ENCODE data around the gene PDZD2. TPM values are rescaled to one million over a fixed set of nuclear protein-coding genes. Genes with fewer than 3 reads are reported as not detected.

The PDZD2 gene
- total RNA-seq, 1 experiment from 2014 or later = 2.2 TPM

DNA sequence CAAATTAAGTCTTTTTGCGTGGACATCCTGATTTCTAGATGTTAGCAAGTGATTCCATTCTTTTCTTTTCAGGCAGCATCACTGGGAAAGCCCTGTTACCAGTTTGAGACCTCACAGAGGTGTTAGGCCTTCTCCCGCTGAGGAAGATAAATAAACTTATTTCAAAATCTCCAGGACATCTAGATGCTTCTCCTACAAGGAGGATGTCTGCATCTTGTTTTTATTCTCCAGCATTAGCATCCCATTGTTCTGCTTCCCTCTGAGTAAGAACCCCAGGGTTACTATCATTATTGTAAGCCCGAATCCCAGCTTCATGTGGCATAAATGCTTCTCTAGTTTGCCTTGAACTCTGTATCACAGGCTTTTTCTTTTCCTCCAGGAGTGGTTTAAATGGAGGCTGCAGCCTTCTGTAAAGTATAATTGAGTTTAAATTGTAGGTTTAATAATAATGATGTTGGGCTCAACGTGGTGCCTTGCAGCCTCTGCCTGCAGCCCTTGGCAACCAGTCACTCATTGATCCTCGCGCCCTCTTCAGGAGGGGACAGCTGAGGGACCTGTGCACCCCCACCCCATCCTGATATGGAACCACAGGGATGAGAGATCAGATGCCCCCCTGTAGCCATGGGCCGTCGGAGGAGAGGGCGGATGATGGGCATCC is 114.9 kb downstream of the PDZD2 start:
- Histone ChIP-seq H3K27me3 (replicated peaks; ENCODE audit: insufficient read depth, low read depth, low read length, poor library complexity) (no peaks in the 10 kb centered on the region), H3K4me3 (ENCODE audit: low read depth, low read length, poor library complexity, severe bottlenecking) (no peak overlapping the region), H3K4me1 (ENCODE audit: insufficient read depth, low read length, poor library complexity, severe bottlenecking) (no peaks in the 10 kb centered on the region), H3K36me3 (ENCODE audit: insufficient read depth, low read length, poor library complexity, severe bottlenecking) (no peaks in the 10 kb centered on the region), H3K27ac (ENCODE audit: low read depth, low read length, poor library complexity, severe bottlenecking) (no peak overlapping the region), H3K9me3 (ENCODE audit: low read depth, low read length, poor library complexity, severe bottlenecking) (no peaks in the 10 kb centered on the region)
- ChIA-PET CTCF (no interaction called here), POLR2A (ENCODE audit: low non-redundant PET) (interaction anchor here (0.5 kb wide), 1 partner anchor 8 kb away, joined by 4 read pairs; no protein-coding TSS in a partner anchor)
- no TSS peak for BruUV-seq (replicated peaks)
- TF ChIP-seq EZH2 (IDR thresholded peaks at IDR 0.05; ENCODE audit: borderline replicate concordance, low read depth, low read length, poor library complexity, severe bottlenecking) = no peak
- TF ChIP-seq, protein P1, sequence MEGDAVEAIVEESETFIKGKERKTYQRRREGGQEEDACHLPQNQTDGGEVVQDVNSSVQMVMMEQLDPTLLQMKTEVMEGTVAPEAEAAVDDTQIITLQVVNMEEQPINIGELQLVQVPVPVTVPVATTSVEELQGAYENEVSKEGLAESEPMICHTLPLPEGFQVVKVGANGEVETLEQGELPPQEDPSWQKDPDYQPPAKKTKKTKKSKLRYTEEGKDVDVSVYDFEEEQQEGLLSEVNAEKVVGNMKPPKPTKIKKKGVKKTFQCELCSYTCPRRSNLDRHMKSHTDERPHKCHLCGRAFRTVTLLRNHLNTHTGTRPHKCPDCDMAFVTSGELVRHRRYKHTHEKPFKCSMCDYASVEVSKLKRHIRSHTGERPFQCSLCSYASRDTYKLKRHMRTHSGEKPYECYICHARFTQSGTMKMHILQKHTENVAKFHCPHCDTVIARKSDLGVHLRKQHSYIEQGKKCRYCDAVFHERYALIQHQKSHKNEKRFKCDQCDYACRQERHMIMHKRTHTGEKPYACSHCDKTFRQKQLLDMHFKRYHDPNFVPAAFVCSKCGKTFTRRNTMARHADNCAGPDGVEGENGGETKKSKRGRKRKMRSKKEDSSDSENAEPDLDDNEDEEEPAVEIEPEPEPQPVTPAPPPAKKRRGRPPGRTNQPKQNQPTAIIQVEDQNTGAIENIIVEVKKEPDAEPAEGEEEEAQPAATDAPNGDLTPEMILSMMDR (conservative IDR thresholded peaks at IDR 0.05; ENCODE audit: low read depth, low read length) = no peak
- intact Hi-C loops (cut with micrococcal nuclease; ENCODE audit: unreplicated experiment) = no loop called here
- no peak for DNase-seq (ENCODE audit: low spot score)

DNA sequence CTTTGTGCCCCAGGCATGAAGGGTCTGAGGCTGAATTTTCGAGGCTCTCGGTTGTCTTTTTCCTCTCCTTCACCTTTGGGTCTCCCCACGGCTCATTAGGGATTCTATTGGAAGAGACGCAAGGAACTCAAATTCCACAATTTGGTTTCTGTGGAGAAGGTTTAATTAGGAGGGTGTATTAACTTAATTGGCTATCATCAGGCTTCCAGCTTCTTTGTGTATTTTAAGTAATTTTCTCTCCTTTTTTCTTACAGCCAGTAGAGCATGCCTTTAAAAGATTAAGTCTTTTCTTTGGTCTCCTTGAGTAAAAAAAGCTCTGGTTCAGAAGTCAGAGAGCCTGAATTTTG is 115.4 kb downstream of the PDZD2 start:
- POLR2A ChIA-PET (ENCODE audit: low non-redundant PET) = no interaction called here
- H3K27me3 ChIP-seq (replicated peaks; ENCODE audit: insufficient read depth, low read depth, low read length, poor library complexity) = no peaks in the 10 kb centered on the region
- TF ChIP-seq, protein P1 (conservative IDR thresholded peaks at IDR 0.05; ENCODE audit: low read depth, low read length) = no peak
- TF ChIP-seq EZH2 (IDR thresholded peaks at IDR 0.05; ENCODE audit: borderline replicate concordance, low read depth, low read length, poor library complexity, severe bottlenecking) = no peak
- no peaks in the 10 kb centered on the region for H3K4me1 ChIP-seq (ENCODE audit: insufficient read depth, low read length, poor library complexity, severe bottlenecking)
- no peaks in the 10 kb centered on the region for H3K9me3 ChIP-seq (ENCODE audit: low read depth, low read length, poor library complexity, severe bottlenecking)
- no peak for DNase-seq (ENCODE audit: low spot score)
- intact Hi-C loops (cut with micrococcal nuclease; ENCODE audit: unreplicated experiment) = no loop called here
- H3K27ac ChIP-seq (ENCODE audit: low read depth, low read length, poor library complexity, severe bottlenecking) = no peak overlapping the region
- no TSS peak for BruUV-seq (replicated peaks)
- H3K36me3 ChIP-seq (ENCODE audit: insufficient read depth, low read length, poor library complexity, severe bottlenecking) = no peaks in the 10 kb centered on the region
- H3K4me3 ChIP-seq (ENCODE audit: low read depth, low read length, poor library complexity, severe bottlenecking) = no peak overlapping the region
- CTCF ChIA-PET = no interaction called here

DNA sequence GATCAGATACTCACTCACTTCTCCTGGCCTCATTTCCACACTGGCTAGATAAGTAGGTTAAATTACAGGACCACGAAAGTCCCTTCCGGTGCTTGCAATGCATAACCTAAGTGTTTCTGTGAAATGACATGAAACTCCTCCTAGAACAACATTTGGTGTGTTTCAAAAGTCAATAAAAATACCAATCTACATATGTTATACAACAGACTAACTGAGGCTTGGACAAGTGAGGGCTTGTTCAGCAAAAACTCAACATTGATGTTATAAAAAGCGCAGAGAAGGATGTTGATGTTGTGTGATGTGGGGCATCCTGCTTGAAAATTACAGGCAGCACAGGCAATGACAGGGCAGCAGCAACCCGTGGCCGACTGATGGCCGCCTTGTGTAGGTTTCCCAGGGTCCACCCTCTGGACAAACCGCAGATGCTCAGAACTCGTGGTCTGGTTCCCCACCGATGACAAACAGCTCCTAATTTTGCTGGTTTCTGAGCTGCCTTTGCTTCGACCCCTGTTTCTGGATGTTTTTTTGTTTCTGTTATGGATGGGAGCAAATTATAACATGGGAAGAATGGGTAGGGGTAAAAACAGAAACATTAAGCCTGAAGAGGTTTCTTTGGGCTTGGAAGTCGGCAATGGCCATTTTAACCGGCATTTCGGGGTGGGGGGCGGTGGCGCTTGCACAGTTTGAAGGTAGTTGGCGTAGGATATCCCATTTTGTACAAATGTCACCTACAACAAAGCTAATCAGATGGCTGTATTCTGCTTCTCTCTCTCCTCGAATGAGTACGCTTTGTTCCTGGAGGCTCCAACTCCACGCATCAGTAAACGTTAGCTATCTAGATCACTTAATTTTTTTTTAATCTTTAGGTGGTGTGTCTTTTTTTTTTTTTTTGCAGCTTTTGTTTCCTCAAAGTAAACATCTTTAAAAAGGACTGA is 116.1 kb downstream of the PDZD2 start:
- DNase-seq (ENCODE audit: low spot score) = no peak
- Histone ChIP-seq H3K4me1 (ENCODE audit: insufficient read depth, low read length, poor library complexity, severe bottlenecking) (no peaks in the 10 kb centered on the region), H3K36me3 (ENCODE audit: insufficient read depth, low read length, poor library complexity, severe bottlenecking) (no peaks in the 10 kb centered on the region), H3K9me3 (ENCODE audit: low read depth, low read length, poor library complexity, severe bottlenecking) (no peaks in the 10 kb centered on the region), H3K4me3 (ENCODE audit: low read depth, low read length, poor library complexity, severe bottlenecking) (no peak overlapping the region), H3K27me3 (replicated peaks; ENCODE audit: insufficient read depth, low read depth, low read length, poor library complexity) (no peaks in the 10 kb centered on the region), H3K27ac (ENCODE audit: low read depth, low read length, poor library complexity, severe bottlenecking) (no peak overlapping the region)
- ChIA-PET CTCF (no interaction called here), POLR2A (ENCODE audit: low non-redundant PET) (no interaction called here)
- TF ChIP-seq EZH2 (IDR thresholded peaks at IDR 0.05; ENCODE audit: borderline replicate concordance, low read depth, low read length, poor library complexity, severe bottlenecking) = no peak
- TF ChIP-seq, protein P1 (conservative IDR thresholded peaks at IDR 0.05; ENCODE audit: low read depth, low read length) = no peak
- no TSS peak for BruUV-seq (replicated peaks)
- intact Hi-C loops (cut with micrococcal nuclease; ENCODE audit: unreplicated experiment) = no loop called here
